Measurements from ENCODE around the gene RBM48. TPM values are rescaled to one million over a fixed set of nuclear protein-coding genes. Genes with fewer than 3 reads are reported as not detected.

Gene RBM48
- total and polyA plus RNA-seq, 2 of the 13 experiments (the other 11 are each of a cell fraction or from before 2014, with no cell fraction given): 7.2 to 12.2 TPM

DNA sequence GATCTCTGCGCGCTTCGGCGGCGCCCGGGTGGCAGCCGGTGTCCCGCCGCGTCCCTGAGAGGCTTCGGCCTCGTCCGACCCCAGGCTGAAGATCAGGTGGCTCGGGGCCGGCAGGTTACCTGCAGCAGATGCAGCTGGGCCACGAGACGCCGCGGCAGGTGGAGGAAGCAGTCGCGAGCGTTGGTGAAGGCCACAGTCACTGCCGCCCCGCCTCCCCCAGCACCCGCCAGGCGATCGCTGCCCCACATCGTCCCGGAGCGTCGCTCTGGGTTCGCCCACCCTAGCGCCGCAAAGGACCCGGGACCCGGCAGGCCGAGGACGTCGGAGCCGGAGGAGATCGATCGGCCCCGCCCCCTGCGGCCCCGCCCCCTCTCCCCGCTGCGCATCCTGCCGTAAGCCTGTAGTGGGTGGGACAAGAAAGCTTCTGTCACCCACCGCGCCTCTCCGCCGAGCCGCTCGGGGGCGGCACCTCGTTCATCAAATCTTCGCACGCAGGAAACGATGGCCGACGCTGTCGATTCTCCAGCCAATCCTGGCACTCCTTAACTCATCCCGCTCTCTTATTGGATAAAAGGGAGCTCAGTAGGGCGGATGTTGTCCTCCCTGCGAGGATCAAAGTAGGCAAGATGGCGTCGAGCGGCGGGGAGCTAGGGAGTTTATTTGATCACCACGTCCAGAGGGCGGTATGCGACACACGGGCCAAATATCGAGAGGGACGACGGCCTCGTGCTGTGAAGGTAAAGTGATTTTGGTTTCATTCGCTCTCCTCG is at the start of gene RBM48, which contains the start of gene PEX1 (continued):
- TF ChIP-seq ZNF44 (CRISPR knock-in tag; IDR thresholded peaks at IDR 0.05): peak; percentile 59; the same call in 1 of the 2 replicates
- TF ChIP-seq, protein P1, sequence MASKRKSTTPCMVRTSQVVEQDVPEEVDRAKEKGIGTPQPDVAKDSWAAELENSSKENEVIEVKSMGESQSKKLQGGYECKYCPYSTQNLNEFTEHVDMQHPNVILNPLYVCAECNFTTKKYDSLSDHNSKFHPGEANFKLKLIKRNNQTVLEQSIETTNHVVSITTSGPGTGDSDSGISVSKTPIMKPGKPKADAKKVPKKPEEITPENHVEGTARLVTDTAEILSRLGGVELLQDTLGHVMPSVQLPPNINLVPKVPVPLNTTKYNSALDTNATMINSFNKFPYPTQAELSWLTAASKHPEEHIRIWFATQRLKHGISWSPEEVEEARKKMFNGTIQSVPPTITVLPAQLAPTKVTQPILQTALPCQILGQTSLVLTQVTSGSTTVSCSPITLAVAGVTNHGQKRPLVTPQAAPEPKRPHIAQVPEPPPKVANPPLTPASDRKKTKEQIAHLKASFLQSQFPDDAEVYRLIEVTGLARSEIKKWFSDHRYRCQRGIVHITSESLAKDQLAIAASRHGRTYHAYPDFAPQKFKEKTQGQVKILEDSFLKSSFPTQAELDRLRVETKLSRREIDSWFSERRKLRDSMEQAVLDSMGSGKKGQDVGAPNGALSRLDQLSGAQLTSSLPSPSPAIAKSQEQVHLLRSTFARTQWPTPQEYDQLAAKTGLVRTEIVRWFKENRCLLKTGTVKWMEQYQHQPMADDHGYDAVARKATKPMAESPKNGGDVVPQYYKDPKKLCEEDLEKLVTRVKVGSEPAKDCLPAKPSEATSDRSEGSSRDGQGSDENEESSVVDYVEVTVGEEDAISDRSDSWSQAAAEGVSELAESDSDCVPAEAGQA (IDR thresholded peaks at IDR 0.05; ENCODE audit: low read depth): peak; percentile 82
- TF ChIP-seq, protein P1 (CRISPR knock-in tag; IDR thresholded peaks at IDR 0.05; ENCODE audit: borderline replicate concordance): no peak
- TF ChIP-seq, protein P2, sequence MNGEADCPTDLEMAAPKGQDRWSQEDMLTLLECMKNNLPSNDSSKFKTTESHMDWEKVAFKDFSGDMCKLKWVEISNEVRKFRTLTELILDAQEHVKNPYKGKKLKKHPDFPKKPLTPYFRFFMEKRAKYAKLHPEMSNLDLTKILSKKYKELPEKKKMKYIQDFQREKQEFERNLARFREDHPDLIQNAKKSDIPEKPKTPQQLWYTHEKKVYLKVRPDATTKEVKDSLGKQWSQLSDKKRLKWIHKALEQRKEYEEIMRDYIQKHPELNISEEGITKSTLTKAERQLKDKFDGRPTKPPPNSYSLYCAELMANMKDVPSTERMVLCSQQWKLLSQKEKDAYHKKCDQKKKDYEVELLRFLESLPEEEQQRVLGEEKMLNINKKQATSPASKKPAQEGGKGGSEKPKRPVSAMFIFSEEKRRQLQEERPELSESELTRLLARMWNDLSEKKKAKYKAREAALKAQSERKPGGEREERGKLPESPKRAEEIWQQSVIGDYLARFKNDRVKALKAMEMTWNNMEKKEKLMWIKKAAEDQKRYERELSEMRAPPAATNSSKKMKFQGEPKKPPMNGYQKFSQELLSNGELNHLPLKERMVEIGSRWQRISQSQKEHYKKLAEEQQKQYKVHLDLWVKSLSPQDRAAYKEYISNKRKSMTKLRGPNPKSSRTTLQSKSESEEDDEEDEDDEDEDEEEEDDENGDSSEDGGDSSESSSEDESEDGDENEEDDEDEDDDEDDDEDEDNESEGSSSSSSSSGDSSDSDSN (CRISPR knock-in tag; IDR thresholded peaks at IDR 0.05): peak; percentile 93
- TF ChIP-seq, protein P3, sequence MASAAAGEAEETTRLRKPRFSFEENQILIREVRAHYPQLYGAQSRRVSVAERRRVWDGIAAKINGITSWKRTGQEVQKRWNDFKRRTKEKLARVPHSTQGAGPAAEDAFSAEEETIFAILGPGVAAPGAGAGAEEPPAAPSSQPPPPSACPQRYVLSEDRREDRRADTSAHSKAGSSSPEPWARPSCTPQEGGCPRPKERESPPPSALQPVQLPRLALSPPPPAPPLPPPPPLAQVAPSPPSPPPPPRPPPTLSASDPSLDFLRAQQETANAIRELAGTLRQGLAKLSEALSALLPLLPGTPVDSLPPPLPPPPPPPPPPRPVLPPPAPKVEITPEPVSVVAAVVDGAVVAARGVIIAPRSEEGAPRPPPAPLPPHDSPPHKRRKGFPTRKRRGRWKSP (CRISPR knock-in tag; IDR thresholded peaks at IDR 0.05): 0 out of 2 replicates have a peak, but pooled peaks have one; percentile 37
- no peak for TF ChIP-seq ZNF382 (CRISPR knock-in tag; IDR thresholded peaks at IDR 0.05; ENCODE audit: borderline replicate concordance)
- TF ChIP-seq, protein P4, sequence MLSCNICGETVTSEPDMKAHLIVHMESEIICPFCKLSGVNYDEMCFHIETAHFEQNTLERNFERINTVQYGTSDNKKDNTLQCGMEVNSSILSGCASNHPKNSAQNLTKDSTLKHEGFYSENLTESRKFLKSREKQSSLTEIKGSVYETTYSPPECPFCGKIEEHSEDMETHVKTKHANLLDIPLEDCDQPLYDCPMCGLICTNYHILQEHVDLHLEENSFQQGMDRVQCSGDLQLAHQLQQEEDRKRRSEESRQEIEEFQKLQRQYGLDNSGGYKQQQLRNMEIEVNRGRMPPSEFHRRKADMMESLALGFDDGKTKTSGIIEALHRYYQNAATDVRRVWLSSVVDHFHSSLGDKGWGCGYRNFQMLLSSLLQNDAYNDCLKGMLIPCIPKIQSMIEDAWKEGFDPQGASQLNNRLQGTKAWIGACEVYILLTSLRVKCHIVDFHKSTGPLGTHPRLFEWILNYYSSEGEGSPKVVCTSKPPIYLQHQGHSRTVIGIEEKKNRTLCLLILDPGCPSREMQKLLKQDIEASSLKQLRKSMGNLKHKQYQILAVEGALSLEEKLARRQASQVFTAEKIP (CRISPR knock-in tag; IDR thresholded peaks at IDR 0.05; ENCODE audit: borderline replicate concordance): no peak
- TF ChIP-seq ZBTB8A (CRISPR knock-in tag; IDR thresholded peaks at IDR 0.05; ENCODE audit: borderline replicate concordance, low read depth): no peak
- no peak for TF ChIP-seq HHEX (CRISPR knock-in tag; IDR thresholded peaks at IDR 0.05)
- TF ChIP-seq NFIB (CRISPR knock-in tag; IDR thresholded peaks at IDR 0.05; ENCODE audit: borderline replicate concordance): no peak
- TF ChIP-seq ZNF775 (CRISPR knock-in tag; IDR thresholded peaks at IDR 0.05; ENCODE audit: borderline replicate concordance): no peak
- TF ChIP-seq ZNF543 (CRISPR knock-in tag; IDR thresholded peaks at IDR 0.05): peak; percentile 39; the same call in 1 of the 2 replicates
- TF ChIP-seq GZF1 (CRISPR knock-in tag; IDR thresholded peaks at IDR 0.05): no peak
- TF ChIP-seq, protein P5, sequence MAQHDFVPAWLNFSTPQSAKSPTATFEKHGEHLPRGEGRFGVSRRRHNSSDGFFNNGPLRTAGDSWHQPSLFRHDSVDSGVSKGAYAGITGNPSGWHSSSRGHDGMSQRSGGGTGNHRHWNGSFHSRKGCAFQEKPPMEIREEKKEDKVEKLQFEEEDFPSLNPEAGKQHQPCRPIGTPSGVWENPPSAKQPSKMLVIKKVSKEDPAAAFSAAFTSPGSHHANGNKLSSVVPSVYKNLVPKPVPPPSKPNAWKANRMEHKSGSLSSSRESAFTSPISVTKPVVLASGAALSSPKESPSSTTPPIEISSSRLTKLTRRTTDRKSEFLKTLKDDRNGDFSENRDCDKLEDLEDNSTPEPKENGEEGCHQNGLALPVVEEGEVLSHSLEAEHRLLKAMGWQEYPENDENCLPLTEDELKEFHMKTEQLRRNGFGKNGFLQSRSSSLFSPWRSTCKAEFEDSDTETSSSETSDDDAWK (CRISPR knock-in tag; IDR thresholded peaks at IDR 0.05): no peak
- no peak for TF ChIP-seq ZNF572 (CRISPR knock-in tag; IDR thresholded peaks at IDR 0.05)
